B cell (primary cell): Measurements from ENCODE around the gene FAM174C. TPM values are rescaled to one million over a fixed set of nuclear protein-coding genes. Genes with fewer than 3 reads are reported as not detected.

Experiments used
- ATAC-seq: fragments of 200-7000 bp; cut with Tn5 transposase; one replicate; pipeline ENCODE4 v1.10.0; 2021; ENCODE audit warnings: low read depth, mild to moderate bottlenecking, moderate number of reproducible peaks, moderate library complexity
- CTCF ChIA-PET: fragments of 350-600 bp; sonication (Branson Sonifier 250); formaldehyde crosslinking; loops from one replicate; lab custom pipeline; 2021; ENCODE audit warnings: antibody characterized with exemption, inconsistent platforms; lab: Charles Lee
- POLR2A ChIA-PET: fragments of 350-600 bp; sonication (Branson Sonifier 250); formaldehyde crosslinking; loops from one replicate; lab custom pipeline; 2021; ENCODE audit warnings: antibody characterized with exemption; lab: Charles Lee
- DNase-seq: peaks from one replicate; pipeline ENCODE4 v3.0.0; 2013
- H2AFZ ChIP-seq: 2 replicates; pipeline ENCODE4 v1.6.1; 2012; ENCODE audit warnings: mild to moderate bottlenecking, low read depth, low read length; ENCODE audit not compliant: insufficient read depth, poor library complexity, severe bottlenecking
- H3K27ac ChIP-seq, 2 donors: 1 replicate in 1 of 2; 2 replicates in 1 of 2; pipeline ENCODE4 v1.5.1; 2012 to 2013; ENCODE audit warnings: low read length in 2 of 2, mild to moderate bottlenecking in 2 of 2, moderate library complexity in 1 of 2
- H3K27me3 ChIP-seq, 4 experiments: fragments of 200-600 bp in 1 of 4; sonication (generic) in 1 of 4; replicated peaks in 1 of 4; 1 replicate in 2 of 4; 2 replicates in 2 of 4; pipeline versions ENCODE4 v1.6.1 to v1.7.0; 2013 to 2016; ENCODE audit warnings: low read length in 3 of 4, mild to moderate bottlenecking in 2 of 4, mixed read lengths in 1 of 4, moderate library complexity in 1 of 4; ENCODE audit not compliant: insufficient read depth in 4 of 4, control insufficient read depth in 3 of 4; ENCODE audit errors: control extremely low read depth in 1 of 4
- H3K36me3 ChIP-seq, 2 experiments: replicated peaks in 1 of 2; 1 replicate in 1 of 2; 2 replicates in 1 of 2; pipeline versions ENCODE4 v1.6.1 to v1.7.1; 2013; ENCODE audit warnings: low read length in 1 of 2; ENCODE audit not compliant: insufficient read depth in 2 of 2, control insufficient read depth in 1 of 2; ENCODE audit errors: control extremely low read depth in 1 of 2, extremely low read depth in 1 of 2
- H3K4me1 ChIP-seq, 2 donors: fragments of 200-600 bp in 1 of 2; sonication (generic) in 1 of 2; 1 replicate in 1 of 2; 2 replicates in 1 of 2; pipeline versions ENCODE4 v1.5.1 to v1.6.1; 2013 to 2017; ENCODE audit warnings: low read length in 2 of 2; ENCODE audit not compliant: control insufficient read depth in 2 of 2, insufficient read depth in 2 of 2
- H3K4me2 ChIP-seq: replicated peaks from 2 replicates; pipeline ENCODE3; 2012; ENCODE audit warnings: mild to moderate bottlenecking, low read depth, low read length; ENCODE audit not compliant: poor library complexity, severe bottlenecking
- H3K4me3 ChIP-seq, 5 experiments: fragments of 200-600 bp in 1 of 5; sonication (generic) in 1 of 5; 1 replicate in 3 of 5; 2 replicates in 2 of 5; pipeline versions ENCODE4 v1.5.1 to v1.7.0; 2011 to 2016; ENCODE audit warnings: low read length in 4 of 5, mild to moderate bottlenecking in 4 of 5, low read depth in 2 of 5, control low read depth in 1 of 5, moderate library complexity in 1 of 5; ENCODE audit not compliant: insufficient read depth in 1 of 5; ENCODE audit errors: control extremely low read depth in 1 of 5, extremely low read depth in 1 of 5
- H3K79me2 ChIP-seq: fragments of 200-600 bp; sonication (generic); one replicate; pipeline ENCODE4 v1.6.0; 2016; ENCODE audit warnings: low read length; ENCODE audit not compliant: control insufficient read depth, insufficient read depth
- H3K9ac ChIP-seq: fragments of 200-600 bp; sonication (generic); 2 replicates; pipeline ENCODE4 v1.6.1; 2017; ENCODE audit warnings: mild to moderate bottlenecking, low read length, moderate library complexity
- H3K9me3 ChIP-seq, 3 donors: one replicate each; pipeline versions ENCODE4 v1.6.1 to v1.7.1; 2013; ENCODE audit warnings: low read length in 2 of 3; ENCODE audit not compliant: control insufficient read depth in 2 of 3, insufficient read depth in 1 of 3; ENCODE audit errors: control extremely low read depth in 1 of 3
- H4K20me1 ChIP-seq: 2 replicates; pipeline ENCODE4 v1.6.0; 2012; ENCODE audit warnings: mild to moderate bottlenecking, low read length; ENCODE audit not compliant: insufficient read depth, control insufficient read depth, poor library complexity, severe bottlenecking
- H3K27ac Mint-ChIP-seq: one replicate; pipeline ENCODE4 v1.8.0; 2021; ENCODE audit warnings: mixed read lengths
- H3K27me3 Mint-ChIP-seq: one replicate; pipeline ENCODE4 v1.8.0; 2021; ENCODE audit warnings: mixed read lengths
- H3K4me1 Mint-ChIP-seq: one replicate; pipeline ENCODE4 v1.8.0; 2021; ENCODE audit warnings: mixed read lengths
- H3K4me3 Mint-ChIP-seq: one replicate; pipeline ENCODE4 v1.8.0; 2021; ENCODE audit warnings: mixed read lengths
- H3K9me3 Mint-ChIP-seq: one replicate; pipeline ENCODE4 v1.8.0; 2022; ENCODE audit warnings: mixed read lengths; ENCODE audit not compliant: insufficient read depth
- CTCF ChIP-seq: fragments of 200-600 bp; IDR thresholded peaks from one replicate; pipeline ENCODE4 v1.8.0; 2022; ENCODE audit warnings: antibody characterized with exemption, mild to moderate bottlenecking
- EZH2 ChIP-seq: IDR thresholded peaks from 2 replicates; pipeline ENCODE4 v1.6.1; 2012; ENCODE audit warnings: borderline replicate concordance, low read depth, mild to moderate bottlenecking, moderate library complexity, low read length; ENCODE audit not compliant: insufficient read depth, poor library complexity, severe bottlenecking
- WGBS: methylation state at CpG from one replicate; pipeline ENCODE4 v1.1.5; 2013; ENCODE audit warnings: missing lambda C conversion rate; ENCODE audit not compliant: insufficient coverage; 5-methylcytosine and 5-hydroxymethylcytosine counted together
- intact Hi-C: fragments of 100-400 bp; cut with micrococcal nuclease; formaldehyde crosslinking; loops from one replicate; pipeline ENCODE4 v1.10.0; 2022
- polyA plus RNA-seq: library from polyadenylated mRNA; depleted of rRNA; stranded (reverse); fragments of >200 nt; gene quantifications from 2 replicates; pipeline ENCODE4 v1.2.3, GENCODE V29; 2012
- total RNA-seq, 2 donors: library from RNA; stranded (reverse); fragments of 120-200 nt in 1 of 2; gene quantifications; 1 replicate in 1 of 2; 2 replicates in 1 of 2; pipeline versions ENCODE4 v1.2.3 to v1.2.4, GENCODE V29; 2013 to 2022

The FAM174C gene
- total and polyA plus RNA-seq, 2 donors (not counting 1 experiment from before 2014, with no cell fraction given) = 41.1 to 70.6 TPM

- H2AFZ ChIP-seq = no peak within 1 kb of the TSS
- H3K9me3 ChIP-seq = no peaks in the 10 kb centered on the region
- H3K4me1 Mint-ChIP-seq = peaks cover 80% of the 10 kb centered on the region
- peaks cover 9 to 42% of the 10 kb centered on the region in 2 experiments for H3K36me3 ChIP-seq
- ATAC-seq (peak; percentile 66), DNase-seq (peak; percentile 100)
- peak within 1 kb of the TSS; percentile 83 for H3K4me2 ChIP-seq
- ChIA-PET POLR2A (interaction anchor here (0.5 to 11.0 kb wide), 34 partner anchors 11 to 1975 kb away, joined by 3 to 402 read pairs (median 4); partner anchors contain the start of genes ATP5F1D, CBARP, GPX4 and NCLN), CTCF (interaction anchor here (0.6 to 10.0 kb wide), 11 partner anchors 8 to 156 kb away, joined by 3 to 658 read pairs (median 3); partner anchors contain the start of genes ATP5F1D and NDUFS7)
- no peaks in the 10 kb centered on the region for H3K9me3 Mint-ChIP-seq
- H3K27me3 ChIP-seq = no peaks in the 10 kb centered on the region
- peak within 1 kb of the TSS; percentile 95 for H3K27ac Mint-ChIP-seq
- H3K27me3 Mint-ChIP-seq = no peaks in the 10 kb centered on the region
- H3K4me3 ChIP-seq = peak within 1 kb of the TSS; percentile 75 to 96 (median 85)
- peaks cover 67% of the 10 kb centered on the region for H4K20me1 ChIP-seq
- intact Hi-C loops = loop anchor here (1.0 to 5.0 kb wide), 3 partner anchors 9 to 222 kb away; partner anchors contain the start of genes GPX4, PCSK4 and REEP6
- TF ChIP-seq CTCF (no peak), EZH2 (no peak)
- H3K27ac ChIP-seq = peak within 1 kb of the TSS; percentile 88 to 92
- peaks cover 65% of the 10 kb centered on the region for H3K79me2 ChIP-seq
- WGBS = under 1% methylated on average over 50 of the region's 50 CpGs
- H3K4me3 Mint-ChIP-seq = peak within 1 kb of the TSS; percentile 95
- peak within 1 kb of the TSS; percentile 73 for H3K9ac ChIP-seq
- H3K4me1 ChIP-seq = peaks cover 67 to 86% of the 10 kb centered on the region in 2 donors
Observed at GRCh38 chr19:1269065-1269477, 6.3 kb upstream of the FAM174C start, which contains the start of gene CIRBP. Gene CIRBP (plus strand): TSS chr19:1269332. CDS start chr19:1270934, 1,602 bp downstream.
